ENCODE results near the gene JMY. TPM values are rescaled to one million over a fixed set of nuclear protein-coding genes. Genes with fewer than 3 reads are reported as not detected.

Gene JMY
- total RNA-seq, 1 experiment from 2014 or later = 11.3 TPM

- no peaks in the 10 kb centered on the region for H3K9me3 Mint-ChIP-seq (ENCODE audit: unreplicated experiment)
- H3K4me3 Mint-ChIP-seq (ENCODE audit: unreplicated experiment) = no peak overlapping the region
- ChIA-PET CTCF (no interaction called here), POLR2A (no interaction called here)
- peaks cover 5% of the 10 kb centered on the region for H3K36me3 Mint-ChIP-seq (ENCODE audit: insufficient read depth, unreplicated experiment)
- Histone ChIP-seq H3K4me3 (ENCODE audit: low read depth, low read length) (no peak overlapping the region), H3K27me3 (replicated peaks; ENCODE audit: control insufficient read depth, insufficient read depth, low read length) (no peaks in the 10 kb centered on the region), H3K4me1 (no peaks in the 10 kb centered on the region), H3K36me3 (ENCODE audit: control insufficient read depth, insufficient read depth, low read length) (no peaks in the 10 kb centered on the region), H3K9me3 (no peaks in the 10 kb centered on the region)
- intact Hi-C loops (cut with micrococcal nuclease; ENCODE audit: unreplicated experiment) = no loop called here
- no peaks in the 10 kb centered on the region for H3K4me1 Mint-ChIP-seq (ENCODE audit: low read depth, unreplicated experiment)
- no TSS peak for BruUV-seq (replicated peaks)
- DNase-seq = no peak
- no peaks in the 10 kb centered on the region for H3K27me3 Mint-ChIP-seq (ENCODE audit: insufficient read depth, unreplicated experiment)
- H3K27ac Mint-ChIP-seq (ENCODE audit: unreplicated experiment) = no peak overlapping the region
- TF ChIP-seq CTCF (IDR thresholded peaks at IDR 0.05; ENCODE audit: insufficient read depth in 1 of 2, low read depth in 1 of 2, low read length in 1 of 2, severe bottlenecking in 1 of 2, unreplicated experiment in 1 of 2) = no peak
Observed at GRCh38 chr5:79225441-79225840, 10.5 kb upstream of the JMY start.

- H3K36me3 Mint-ChIP-seq (ENCODE audit: insufficient read depth, unreplicated experiment) = peaks cover 9% of the 10 kb centered on the region
- Histone ChIP-seq H3K4me3 (ENCODE audit: low read depth, low read length) (no peak overlapping the region), H3K36me3 (ENCODE audit: control insufficient read depth, insufficient read depth, low read length) (no peaks in the 10 kb centered on the region), H3K4me1 (no peaks in the 10 kb centered on the region), H3K9me3 (no peaks in the 10 kb centered on the region), H3K27me3 (replicated peaks; ENCODE audit: control insufficient read depth, insufficient read depth, low read length) (no peaks in the 10 kb centered on the region)
- POLR2A ChIA-PET = no interaction called here
- no peak for TF ChIP-seq CTCF (IDR thresholded peaks at IDR 0.05; ENCODE audit: insufficient read depth in 1 of 2, low read depth in 1 of 2, low read length in 1 of 2, severe bottlenecking in 1 of 2, unreplicated experiment in 1 of 2)
- H3K4me1 Mint-ChIP-seq (ENCODE audit: low read depth, unreplicated experiment) = no peaks in the 10 kb centered on the region
- intact Hi-C loops (cut with micrococcal nuclease; ENCODE audit: unreplicated experiment) = no loop called here
- no TSS peak for BruUV-seq (replicated peaks)
- no peak overlapping the region for H3K27ac Mint-ChIP-seq (ENCODE audit: unreplicated experiment)
- H3K4me3 Mint-ChIP-seq (ENCODE audit: unreplicated experiment) = no peak overlapping the region
- no peak for DNase-seq
- no peaks in the 10 kb centered on the region for H3K27me3 Mint-ChIP-seq (ENCODE audit: insufficient read depth, unreplicated experiment)
- CTCF ChIA-PET = no interaction called here
- H3K9me3 Mint-ChIP-seq (ENCODE audit: unreplicated experiment) = no peaks in the 10 kb centered on the region
Observed at GRCh38 chr5:79227484-79228025, 8.4 kb upstream of the JMY start.

GRCh38 chr5:79229357-79230174 lies 6.4 kb upstream of the JMY start:
- intact Hi-C loops (cut with micrococcal nuclease; ENCODE audit: unreplicated experiment) = no loop called here
- BruUV-seq (replicated peaks) = no TSS peak
- Mint-ChIP-seq H3K27ac (ENCODE audit: unreplicated experiment) (no peak overlapping the region), H3K4me1 (ENCODE audit: low read depth, unreplicated experiment) (no peaks in the 10 kb centered on the region), H3K4me3 (ENCODE audit: unreplicated experiment) (no peak overlapping the region), H3K36me3 (ENCODE audit: insufficient read depth, unreplicated experiment) (peaks cover 9% of the 10 kb centered on the region), H3K27me3 (ENCODE audit: insufficient read depth, unreplicated experiment) (no peaks in the 10 kb centered on the region), H3K9me3 (ENCODE audit: unreplicated experiment) (no peaks in the 10 kb centered on the region)
- H3K4me1 ChIP-seq = no peaks in the 10 kb centered on the region
- TF ChIP-seq CTCF (IDR thresholded peaks at IDR 0.05; ENCODE audit: insufficient read depth in 1 of 2, low read depth in 1 of 2, low read length in 1 of 2, severe bottlenecking in 1 of 2, unreplicated experiment in 1 of 2) = no peak
- H3K27me3 ChIP-seq (replicated peaks; ENCODE audit: control insufficient read depth, insufficient read depth, low read length) = no peaks in the 10 kb centered on the region
- H3K9me3 ChIP-seq = no peaks in the 10 kb centered on the region
- no peak for DNase-seq
- ChIA-PET POLR2A (no interaction called here), CTCF (no interaction called here)
- H3K4me3 ChIP-seq (ENCODE audit: low read depth, low read length) = no peak overlapping the region
- no peaks in the 10 kb centered on the region for H3K36me3 ChIP-seq (ENCODE audit: control insufficient read depth, insufficient read depth, low read length)

Data from Caco-2 (cell line).